Measurements from ENCODE around the gene TUBB2A.

GRCh38 chr6:3125815-3126214 lies 31.5 kb downstream of the TUBB2A start:
- TF ChIP-seq CTCF (IDR thresholded peaks at IDR 0.05; ENCODE audit: low read depth, low read length) (no peak), POLR2A (IDR thresholded peaks at IDR 0.05; ENCODE audit: extremely low read depth, insufficient read length) (no peak), MAX (IDR thresholded peaks at IDR 0.05; ENCODE audit: low read depth, low read length) (no peak)

Data from NB4 (cell line).